ENCODE results near the gene DMXL1.
"Not testable (repeated sequence)": the region's sequence is repeated elsewhere in the genome, so short reads cannot be mapped to it uniquely, and the experiment has no call there.

The DMXL1 gene

GRCh38 chr5:119179857-119180641 lies 109.2 kb downstream of the DMXL1 start:
- Mint-ChIP-seq H3K27me3 (ENCODE audit: low read depth) (no peaks in the 10 kb centered on the region), H3K9me3 (no peaks in the 10 kb centered on the region), H3K4me3 (no peak overlapping the region), H3K36me3 (ENCODE audit: low read depth) (peaks cover 15% of the 10 kb centered on the region), H3K27ac (no peak overlapping the region), H3K4me1 (ENCODE audit: low read depth) (no peaks in the 10 kb centered on the region)

GRCh38 chr5:119185512-119185911 lies 114.6 kb downstream of the DMXL1 start:
- not testable (repeated sequence) for H3K27me3 Mint-ChIP-seq (ENCODE audit: low read depth); H3K36me3 Mint-ChIP-seq (ENCODE audit: low read depth); H3K9me3 Mint-ChIP-seq; H3K4me1 Mint-ChIP-seq (ENCODE audit: low read depth); H3K4me3 Mint-ChIP-seq; H3K27ac Mint-ChIP-seq

- peaks cover 7% of the 10 kb centered on the region for H3K36me3 Mint-ChIP-seq (ENCODE audit: low read depth)
- H3K9me3 Mint-ChIP-seq: no peaks in the 10 kb centered on the region
- H3K4me3 Mint-ChIP-seq: no peak overlapping the region
- H3K27me3 Mint-ChIP-seq (ENCODE audit: low read depth): no peaks in the 10 kb centered on the region
- peaks cover 3% of the 10 kb centered on the region for H3K4me1 Mint-ChIP-seq (ENCODE audit: low read depth)
- H3K27ac Mint-ChIP-seq: no peak overlapping the region
Measured at GRCh38 chr5:119187776-119188529, 117.1 kb downstream of the DMXL1 start.

GRCh38 chr5:119190470-119191095 lies 119.7 kb downstream of the DMXL1 start:
- H3K27me3 Mint-ChIP-seq (ENCODE audit: low read depth): no peaks in the 10 kb centered on the region
- H3K4me3 Mint-ChIP-seq: no peak overlapping the region
- peaks cover 9% of the 10 kb centered on the region for H3K36me3 Mint-ChIP-seq (ENCODE audit: low read depth)
- H3K4me1 Mint-ChIP-seq (ENCODE audit: low read depth): peaks cover 3% of the 10 kb centered on the region
- no peak overlapping the region for H3K27ac Mint-ChIP-seq
- no peaks in the 10 kb centered on the region for H3K9me3 Mint-ChIP-seq

- Mint-ChIP-seq H3K27ac (no peak overlapping the region), H3K27me3 (ENCODE audit: low read depth) (no peaks in the 10 kb centered on the region), H3K36me3 (ENCODE audit: low read depth) (peaks cover 17% of the 10 kb centered on the region), H3K4me3 (no peak overlapping the region), H3K4me1 (ENCODE audit: low read depth) (no peaks in the 10 kb centered on the region), H3K9me3 (no peaks in the 10 kb centered on the region)
Measured at GRCh38 chr5:119191944-119192343, 121.1 kb downstream of the DMXL1 start.

- no peak overlapping the region for H3K27ac Mint-ChIP-seq
- H3K4me1 Mint-ChIP-seq (ENCODE audit: low read depth): peaks cover 2% of the 10 kb centered on the region
- no peaks in the 10 kb centered on the region for H3K27me3 Mint-ChIP-seq (ENCODE audit: low read depth)
- peaks cover 11% of the 10 kb centered on the region for H3K9me3 Mint-ChIP-seq
- peaks cover 57% of the 10 kb centered on the region for H3K36me3 Mint-ChIP-seq (ENCODE audit: low read depth)
- no peak overlapping the region for H3K4me3 Mint-ChIP-seq
Measured at GRCh38 chr5:119200795-119201194, 129.9 kb downstream of the DMXL1 start.

- no peak overlapping the region for H3K27ac Mint-ChIP-seq
- H3K27me3 Mint-ChIP-seq (ENCODE audit: low read depth): no peaks in the 10 kb centered on the region
- peaks cover under 1% of the 10 kb centered on the region for H3K9me3 Mint-ChIP-seq
- peaks cover 18% of the 10 kb centered on the region for H3K36me3 Mint-ChIP-seq (ENCODE audit: low read depth)
- no peaks in the 10 kb centered on the region for H3K4me1 Mint-ChIP-seq (ENCODE audit: low read depth)
- no peak overlapping the region for H3K4me3 Mint-ChIP-seq
Measured at GRCh38 chr5:119207105-119207504, 136.2 kb downstream of the DMXL1 start.

GRCh38 chr5:119212026-119212425 lies 141.1 kb downstream of the DMXL1 start:
- Mint-ChIP-seq H3K27me3 (ENCODE audit: low read depth) (no peaks in the 10 kb centered on the region), H3K4me3 (no peak overlapping the region), H3K36me3 (ENCODE audit: low read depth) (peaks cover 10% of the 10 kb centered on the region)

GRCh38 chr5:119212676-119213075 lies 141.8 kb downstream of the DMXL1 start:
- H3K36me3 Mint-ChIP-seq (ENCODE audit: low read depth): peaks cover 10% of the 10 kb centered on the region
- H3K27me3 Mint-ChIP-seq (ENCODE audit: low read depth): no peaks in the 10 kb centered on the region
- H3K4me1 Mint-ChIP-seq (ENCODE audit: low read depth): peaks cover 5% of the 10 kb centered on the region
- H3K9me3 Mint-ChIP-seq: no peaks in the 10 kb centered on the region
- no peak overlapping the region for H3K27ac Mint-ChIP-seq
- H3K4me3 Mint-ChIP-seq: no peak overlapping the region

More at GRCh38 chr5:119212026-119212425, 141.1 kb downstream of the DMXL1 start:
- peaks cover 5% of the 10 kb centered on the region for H3K4me1 Mint-ChIP-seq (ENCODE audit: low read depth)
- no peaks in the 10 kb centered on the region for H3K9me3 Mint-ChIP-seq
- no peak overlapping the region for H3K27ac Mint-ChIP-seq

- H3K4me1 Mint-ChIP-seq (ENCODE audit: low read depth): peaks cover 5% of the 10 kb centered on the region
- H3K27ac Mint-ChIP-seq: no peak overlapping the region
- no peaks in the 10 kb centered on the region for H3K27me3 Mint-ChIP-seq (ENCODE audit: low read depth)
- no peaks in the 10 kb centered on the region for H3K9me3 Mint-ChIP-seq
- peaks cover 6% of the 10 kb centered on the region for H3K36me3 Mint-ChIP-seq (ENCODE audit: low read depth)
- H3K4me3 Mint-ChIP-seq: no peak overlapping the region
Measured at GRCh38 chr5:119217183-119217582, 146.3 kb downstream of the DMXL1 start.

- Mint-ChIP-seq H3K27me3 (ENCODE audit: low read depth) (no peaks in the 10 kb centered on the region), H3K36me3 (ENCODE audit: low read depth) (peaks cover 7% of the 10 kb centered on the region), H3K4me1 (ENCODE audit: low read depth) (no peaks in the 10 kb centered on the region), H3K9me3 (no peaks in the 10 kb centered on the region), H3K27ac (no peak overlapping the region), H3K4me3 (no peak overlapping the region)
Measured at GRCh38 chr5:119218830-119219782, 148.2 kb downstream of the DMXL1 start.

- H3K4me1 Mint-ChIP-seq (ENCODE audit: low read depth): no peaks in the 10 kb centered on the region
- H3K27ac Mint-ChIP-seq: no peak overlapping the region
- H3K27me3 Mint-ChIP-seq (ENCODE audit: low read depth): no peaks in the 10 kb centered on the region
- H3K4me3 Mint-ChIP-seq: no peak overlapping the region
- H3K36me3 Mint-ChIP-seq (ENCODE audit: low read depth): peaks cover 9% of the 10 kb centered on the region
- no peaks in the 10 kb centered on the region for H3K9me3 Mint-ChIP-seq
Measured at GRCh38 chr5:119220576-119221197, 149.8 kb downstream of the DMXL1 start.

GRCh38 chr5:119221330-119221729 lies 150.4 kb downstream of the DMXL1 start:
- no peak overlapping the region for H3K4me3 Mint-ChIP-seq
- H3K36me3 Mint-ChIP-seq (ENCODE audit: low read depth): peaks cover 9% of the 10 kb centered on the region
- no peaks in the 10 kb centered on the region for H3K27me3 Mint-ChIP-seq (ENCODE audit: low read depth)
- no peak overlapping the region for H3K27ac Mint-ChIP-seq
- no peaks in the 10 kb centered on the region for H3K4me1 Mint-ChIP-seq (ENCODE audit: low read depth)
- H3K9me3 Mint-ChIP-seq: no peaks in the 10 kb centered on the region

GRCh38 chr5:119229950-119230349 lies 159.1 kb downstream of the DMXL1 start:
- H3K4me1 Mint-ChIP-seq (ENCODE audit: low read depth): no peaks in the 10 kb centered on the region
- H3K27me3 Mint-ChIP-seq (ENCODE audit: low read depth): no peaks in the 10 kb centered on the region
- no peak overlapping the region for H3K27ac Mint-ChIP-seq
- H3K9me3 Mint-ChIP-seq: no peaks in the 10 kb centered on the region
- peaks cover 11% of the 10 kb centered on the region for H3K36me3 Mint-ChIP-seq (ENCODE audit: low read depth)
- no peak overlapping the region for H3K4me3 Mint-ChIP-seq

All from T-helper 1 cell treated with Interleukin-12 subunit alpha and Interleukin-12 subunit beta and Interleukin-4 antibody, amounts not matched to agents 30 μg/mL and 1 μg/mL, for 36 hours (primary cell).